Neural cell (in vitro differentiated cells): ENCODE results near the gene DERA. TPM values are rescaled to one million over a fixed set of nuclear protein-coding genes. Genes with fewer than 3 reads are reported as not detected.

Experiments used
- H2AFZ ChIP-seq: fragments of 200-600, 300-800 bp; sonication (generic), shearing (Covaris generic); 2 replicates; pipeline ENCODE4 v1.6.0; 2014; ENCODE audit warnings: low read depth, mild to moderate bottlenecking, antibody characterized with exemption, low read length, moderate library complexity
- H3F3A ChIP-seq: fragments of 200-600 bp; shearing (Covaris generic); 2 replicates; pipeline ENCODE4 v1.6.1; 2016; ENCODE audit warnings: mild to moderate bottlenecking, moderate library complexity, mixed read lengths, antibody characterized with exemption, low read length; ENCODE audit not compliant: insufficient read depth, poor library complexity, severe bottlenecking
- H3K27ac ChIP-seq: fragments of 200-600, 300-800 bp; sonication (generic), shearing (Covaris generic); 2 replicates; pipeline ENCODE4 v1.5.1; 2014; ENCODE audit warnings: mild to moderate bottlenecking, low read length, moderate library complexity
- H3K27me3 ChIP-seq: fragments of 300-800, 200-600 bp; sonication (generic), shearing (Covaris generic); 2 replicates; pipeline ENCODE4 v1.6.0; 2014; ENCODE audit warnings: mild to moderate bottlenecking, low read depth, low read length, moderate library complexity; ENCODE audit not compliant: insufficient read depth
- H3K36me3 ChIP-seq: fragments of 300-800, 200-600 bp; sonication (generic), shearing (Covaris generic); 2 replicates; pipeline ENCODE4 v1.5.1; 2014; ENCODE audit warnings: mild to moderate bottlenecking, antibody characterized with exemption, low read length, moderate library complexity; ENCODE audit not compliant: insufficient read depth
- H3K4me2 ChIP-seq: fragments of 300-800, 200-600 bp; sonication (generic), shearing (Covaris generic); 2 replicates; pipeline ENCODE4 v1.6.0; 2014; ENCODE audit warnings: mild to moderate bottlenecking, low read length
- H3K4me3 ChIP-seq: fragments of 300-800, 200-600 bp; sonication (generic), shearing (Covaris generic); 2 replicates; pipeline ENCODE4 v1.5.1; 2014; ENCODE audit warnings: mild to moderate bottlenecking, low read length, moderate library complexity
- H3K79me2 ChIP-seq: fragments of 200-600 bp; shearing (Covaris generic); replicated peaks from 2 replicates; pipeline ENCODE4 v1.6.0; 2014; ENCODE audit warnings: mild to moderate bottlenecking, low read length, moderate library complexity; ENCODE audit not compliant: insufficient read depth
- H3K9ac ChIP-seq: fragments of 300-800, 200-600 bp; sonication (generic), shearing (Covaris generic); 2 replicates; pipeline ENCODE4 v1.6.1; 2016; ENCODE audit warnings: mild to moderate bottlenecking, low read length, mixed read lengths
- H3K9me2 ChIP-seq: fragments of 200-600 bp; shearing (Covaris generic); 2 replicates; pipeline ENCODE4 v1.6.1; 2016; ENCODE audit warnings: mild to moderate bottlenecking, low read length, mixed read lengths; ENCODE audit not compliant: insufficient read depth
- H3K9me3 ChIP-seq: fragments of 200-600, 300-800 bp; sonication (generic), shearing (Covaris generic); 2 replicates; pipeline ENCODE4 v1.6.1; 2016; ENCODE audit warnings: mild to moderate bottlenecking, mixed run types, low read length, moderate library complexity, mixed read lengths
- H4K20me1 ChIP-seq: fragments of 200-600 bp; shearing (Covaris generic); 2 replicates; pipeline ENCODE4 v1.6.1; 2016; ENCODE audit warnings: mild to moderate bottlenecking, mixed run types; ENCODE audit not compliant: insufficient read depth
- EP300 ChIP-seq: fragments of 450-650 bp; conservative IDR thresholded peaks from 2 replicates; pipeline ENCODE4 v1.6.1; 2014; ENCODE audit warnings: antibody characterized with exemption, mild to moderate bottlenecking, moderate library complexity; ENCODE audit not compliant: poor library complexity, severe bottlenecking
- EZH2 ChIP-seq: fragments of 200-600, 300-800 bp; shearing (Covaris generic), sonication (generic); IDR thresholded peaks from 2 replicates; pipeline ENCODE4 v1.6.1; 2014; ENCODE audit warnings: antibody characterized with exemption, low read length, borderline replicate concordance, mild to moderate bottlenecking; ENCODE audit not compliant: insufficient read depth, poor library complexity, severe bottlenecking
- MXI1 ChIP-seq: fragments of 450-650 bp; conservative IDR thresholded peaks from 2 replicates; pipeline ENCODE4 v1.6.1; 2014; ENCODE audit warnings: antibody characterized with exemption, mild to moderate bottlenecking; ENCODE audit not compliant: poor library complexity, severe bottlenecking
- POLR2AphosphoS5 ChIP-seq: IDR thresholded peaks from 2 replicates; pipeline ENCODE4 v1.6.1; 2012
- RAD21 ChIP-seq: fragments of 450-650 bp; conservative IDR thresholded peaks from 2 replicates; pipeline ENCODE4 v1.6.1; 2014; ENCODE audit warnings: antibody characterized with exemption, mild to moderate bottlenecking, moderate library complexity
- SMC3 ChIP-seq: fragments of 450-650 bp; conservative IDR thresholded peaks from 2 replicates; pipeline ENCODE4 v1.6.1; 2014; ENCODE audit warnings: antibody characterized with exemption, mild to moderate bottlenecking, moderate library complexity; ENCODE audit not compliant: poor library complexity
- TAF1 ChIP-seq: IDR thresholded peaks from 2 replicates; pipeline ENCODE4 v1.6.1; 2012; ENCODE audit warnings: low read depth
- polyA plus RNA-seq: library from polyadenylated mRNA; depleted of rRNA; stranded (reverse); fragments of >200 nt; gene quantifications from 2 replicates; pipeline ENCODE4 v1.2.3, GENCODE V29; 2014
- TF ChIP-seq, protein P1 (sequence below): fragments of 450-650 bp; IDR thresholded peaks from 2 replicates; pipeline ENCODE4 v1.5.1; 2014; ENCODE audit warnings: antibody characterized with exemption, mild to moderate bottlenecking, moderate library complexity; ENCODE audit not compliant: poor library complexity, severe bottlenecking
- TF ChIP-seq, protein P2 (sequence below): IDR thresholded peaks from 2 replicates; pipeline ENCODE4 v1.6.1; 2012; ENCODE audit warnings: borderline replicate concordance

Gene DERA
- polyA plus RNA-seq, 1 donor from 2014 or later, result 7.7 TPM

DNA sequence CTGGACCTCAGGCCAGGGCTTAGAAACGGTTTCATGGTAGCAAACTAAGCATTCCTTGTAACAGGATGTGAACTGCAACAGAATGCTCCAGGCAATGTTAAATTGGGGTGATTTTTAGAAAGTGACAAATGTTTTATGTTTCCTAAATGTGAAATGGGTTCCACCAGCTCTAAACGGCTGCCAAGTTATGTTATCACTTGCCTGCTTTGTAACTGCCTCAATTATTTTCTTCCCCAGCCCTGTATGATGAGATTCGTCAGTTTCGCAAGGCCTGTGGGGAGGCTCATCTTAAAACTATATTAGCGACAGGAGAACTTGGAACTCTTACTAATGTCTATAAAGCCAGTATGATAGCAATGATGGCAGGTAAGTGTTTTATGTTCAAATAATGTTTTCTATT is 70.9 kb downstream of the DERA start:
- H3K4me2 ChIP-seq, result no peak overlapping the region
- H2AFZ ChIP-seq, result no peak overlapping the region
- no peak overlapping the region for H3K9ac ChIP-seq

DNA sequence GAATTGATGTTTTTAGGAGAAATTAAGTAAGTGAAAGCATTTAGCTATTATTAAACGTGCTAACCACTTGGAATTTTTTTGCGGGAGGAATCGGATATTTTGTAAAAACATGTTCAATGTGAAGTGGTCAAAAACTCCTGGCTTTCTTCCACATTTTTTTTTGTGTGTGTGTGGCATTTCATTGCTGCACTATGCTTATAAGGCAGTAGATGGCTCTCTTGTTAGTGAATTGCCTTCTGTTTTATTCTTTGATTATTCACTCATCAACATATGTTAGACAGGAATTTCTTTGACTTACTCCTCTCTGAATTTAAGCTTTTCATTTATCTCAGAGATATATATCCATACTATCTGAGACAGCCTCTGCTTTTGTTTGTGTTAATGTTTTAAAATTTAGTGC is 71.3 kb downstream of the DERA start:
- H3K9ac ChIP-seq, result no peak overlapping the region
- no peak overlapping the region for H3K4me3 ChIP-seq
- H2AFZ ChIP-seq, result no peak overlapping the region
- no peaks in the 10 kb centered on the region for H3F3A ChIP-seq
- no peak for TF ChIP-seq EP300
- peak; percentile 81 for TF ChIP-seq RAD21
- no peak for TF ChIP-seq EZH2
- TF ChIP-seq, protein P1, sequence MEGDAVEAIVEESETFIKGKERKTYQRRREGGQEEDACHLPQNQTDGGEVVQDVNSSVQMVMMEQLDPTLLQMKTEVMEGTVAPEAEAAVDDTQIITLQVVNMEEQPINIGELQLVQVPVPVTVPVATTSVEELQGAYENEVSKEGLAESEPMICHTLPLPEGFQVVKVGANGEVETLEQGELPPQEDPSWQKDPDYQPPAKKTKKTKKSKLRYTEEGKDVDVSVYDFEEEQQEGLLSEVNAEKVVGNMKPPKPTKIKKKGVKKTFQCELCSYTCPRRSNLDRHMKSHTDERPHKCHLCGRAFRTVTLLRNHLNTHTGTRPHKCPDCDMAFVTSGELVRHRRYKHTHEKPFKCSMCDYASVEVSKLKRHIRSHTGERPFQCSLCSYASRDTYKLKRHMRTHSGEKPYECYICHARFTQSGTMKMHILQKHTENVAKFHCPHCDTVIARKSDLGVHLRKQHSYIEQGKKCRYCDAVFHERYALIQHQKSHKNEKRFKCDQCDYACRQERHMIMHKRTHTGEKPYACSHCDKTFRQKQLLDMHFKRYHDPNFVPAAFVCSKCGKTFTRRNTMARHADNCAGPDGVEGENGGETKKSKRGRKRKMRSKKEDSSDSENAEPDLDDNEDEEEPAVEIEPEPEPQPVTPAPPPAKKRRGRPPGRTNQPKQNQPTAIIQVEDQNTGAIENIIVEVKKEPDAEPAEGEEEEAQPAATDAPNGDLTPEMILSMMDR, result peak; percentile 77
- no peak for TF ChIP-seq TAF1
- no peak for TF ChIP-seq MXI1
- no peak for TF ChIP-seq POLR2AphosphoS5
- TF ChIP-seq, protein P2, sequence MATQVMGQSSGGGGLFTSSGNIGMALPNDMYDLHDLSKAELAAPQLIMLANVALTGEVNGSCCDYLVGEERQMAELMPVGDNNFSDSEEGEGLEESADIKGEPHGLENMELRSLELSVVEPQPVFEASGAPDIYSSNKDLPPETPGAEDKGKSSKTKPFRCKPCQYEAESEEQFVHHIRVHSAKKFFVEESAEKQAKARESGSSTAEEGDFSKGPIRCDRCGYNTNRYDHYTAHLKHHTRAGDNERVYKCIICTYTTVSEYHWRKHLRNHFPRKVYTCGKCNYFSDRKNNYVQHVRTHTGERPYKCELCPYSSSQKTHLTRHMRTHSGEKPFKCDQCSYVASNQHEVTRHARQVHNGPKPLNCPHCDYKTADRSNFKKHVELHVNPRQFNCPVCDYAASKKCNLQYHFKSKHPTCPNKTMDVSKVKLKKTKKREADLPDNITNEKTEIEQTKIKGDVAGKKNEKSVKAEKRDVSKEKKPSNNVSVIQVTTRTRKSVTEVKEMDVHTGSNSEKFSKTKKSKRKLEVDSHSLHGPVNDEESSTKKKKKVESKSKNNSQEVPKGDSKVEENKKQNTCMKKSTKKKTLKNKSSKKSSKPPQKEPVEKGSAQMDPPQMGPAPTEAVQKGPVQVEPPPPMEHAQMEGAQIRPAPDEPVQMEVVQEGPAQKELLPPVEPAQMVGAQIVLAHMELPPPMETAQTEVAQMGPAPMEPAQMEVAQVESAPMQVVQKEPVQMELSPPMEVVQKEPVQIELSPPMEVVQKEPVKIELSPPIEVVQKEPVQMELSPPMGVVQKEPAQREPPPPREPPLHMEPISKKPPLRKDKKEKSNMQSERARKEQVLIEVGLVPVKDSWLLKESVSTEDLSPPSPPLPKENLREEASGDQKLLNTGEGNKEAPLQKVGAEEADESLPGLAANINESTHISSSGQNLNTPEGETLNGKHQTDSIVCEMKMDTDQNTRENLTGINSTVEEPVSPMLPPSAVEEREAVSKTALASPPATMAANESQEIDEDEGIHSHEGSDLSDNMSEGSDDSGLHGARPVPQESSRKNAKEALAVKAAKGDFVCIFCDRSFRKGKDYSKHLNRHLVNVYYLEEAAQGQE, result no peak
- peak; percentile 76 for TF ChIP-seq SMC3
- H3K36me3 ChIP-seq, result no peaks in the 10 kb centered on the region
- H3K27me3 ChIP-seq, result no peaks in the 10 kb centered on the region
- H3K27ac ChIP-seq, result no peak overlapping the region
- H3K9me3 ChIP-seq, result no peaks in the 10 kb centered on the region
- H4K20me1 ChIP-seq, result no peaks in the 10 kb centered on the region
- H3K9me2 ChIP-seq, result no peaks in the 10 kb centered on the region
- no peaks in the 10 kb centered on the region for H3K79me2 ChIP-seq
- no peak overlapping the region for H3K4me2 ChIP-seq

More for the DNA sequence above, 70.9 kb downstream of the DERA start:
- Histone ChIP-seq H3K79me2 (no peaks in the 10 kb centered on the region), H3K4me3 (no peak overlapping the region), H3K9me2 (no peaks in the 10 kb centered on the region), H3K27ac (no peak overlapping the region), H3F3A (no peaks in the 10 kb centered on the region), H4K20me1 (no peaks in the 10 kb centered on the region), H3K27me3 (no peaks in the 10 kb centered on the region), H3K9me3 (no peaks in the 10 kb centered on the region), H3K36me3 (no peaks in the 10 kb centered on the region)
- TF ChIP-seq SMC3 (no peak), EZH2 (no peak), MXI1 (no peak), RAD21 (no peak), TAF1 (no peak), EP300 (no peak), POLR2AphosphoS5 (no peak)
- TF ChIP-seq, protein P1, result no peak
- TF ChIP-seq, protein P2, result no peak
